GM12872 (cell line): ENCODE results near the gene MYL7.

Experiments
- CTCF ChIP-seq: IDR thresholded peaks from 3 replicates; pipeline ENCODE4 v1.5.1; 2011; ENCODE audit warnings: low read depth, mild to moderate bottlenecking, low read length, moderate library complexity; ENCODE audit not compliant: insufficient read depth

The MYL7 gene

GRCh38 chr7:44162785-44163395, 21.8 kb upstream of the MYL7 start:
- TF ChIP-seq CTCF, result no peak

GRCh38 chr7:44162179-44162578, 21.0 kb upstream of the MYL7 start:
- no peak for TF ChIP-seq CTCF

- no peak for TF ChIP-seq CTCF
Observed at GRCh38 chr7:44161371-44161770, 20.2 kb upstream of the MYL7 start.

GRCh38 chr7:44159824-44160630, 18.9 kb upstream of the MYL7 start:
- TF ChIP-seq CTCF, result no peak

GRCh38 chr7:44158873-44159631, 17.9 kb upstream of the MYL7 start:
- TF ChIP-seq CTCF, result no peak

- TF ChIP-seq CTCF, result no peak
Observed at GRCh38 chr7:44158096-44158872, 17.2 kb upstream of the MYL7 start.
